H1 (cell line): ENCODE data around the gene ADGRF5. TPM values are rescaled to one million over a fixed set of nuclear protein-coding genes. Genes with fewer than 3 reads are reported as not detected.

Experiments
- MAFK ChIP-seq: IDR thresholded peaks from 2 replicates; pipeline ENCODE4 v1.6.1; 2012; ENCODE audit warnings: low read depth, mild to moderate bottlenecking, improper control_type of control experiment, low read length
- POLR2AphosphoS5 ChIP-seq: IDR thresholded peaks from 2 replicates; pipeline ENCODE4 v1.6.1; 2011; ENCODE audit warnings: low read depth, low read length
- RBBP5 ChIP-seq: IDR thresholded peaks from 2 replicates; pipeline ENCODE4 v1.7.1; 2012; ENCODE audit warnings: low read depth, mild to moderate bottlenecking, inconsistent platforms, low read length, moderate library complexity, borderline replicate concordance
- SIN3A ChIP-seq, 2 experiments: IDR thresholded peaks in 1 of 2; conservative IDR thresholded peaks in 1 of 2; 2 replicates each; pipeline ENCODE4 v1.6.1; 2011 to 2012; ENCODE audit warnings: low read length in 2 of 2, improper control_type of control experiment in 1 of 2, low read depth in 1 of 2, mild to moderate bottlenecking in 1 of 2
- SP1 ChIP-seq: IDR thresholded peaks from 2 replicates; pipeline ENCODE4 v1.6.1; 2011; ENCODE audit warnings: low read depth, low read length
- polyA plus RNA-seq, 7 experiments: library from polyadenylated mRNA; depleted of rRNA in 3 of 7; stranded (reverse) in 5 of 7; unstranded in 2 of 7; fragments of >200 nt in 5 of 7; fragments of 200-250 nt in 2 of 7; gene quantifications; 1 replicate in 5 of 7; 2 replicates in 1 of 7; 4 replicates in 1 of 7; pipeline versions ENCODE4 v1.2.1 to v1.2.3, GENCODE V29; 2011 to 2013; ENCODE audit warnings: missing spikeins in 2 of 7, mixed read lengths in 2 of 7
- total RNA-seq: library from RNA; stranded (reverse); fragmentation: NEBNext Ultra II Directional; extraction: Animal tissue kit (Norgen Biotek cat#: 25700); gene quantifications from 2 replicates; pipeline ENCODE4 v1.2.1, GENCODE V29; 2021

Gene ADGRF5
- total and polyA plus RNA-seq, 2 of the 8 experiments (the other 6 are each of a cell fraction or from before 2014, with no cell fraction given), result 0.06 TPM; not detected in 1

DNA sequence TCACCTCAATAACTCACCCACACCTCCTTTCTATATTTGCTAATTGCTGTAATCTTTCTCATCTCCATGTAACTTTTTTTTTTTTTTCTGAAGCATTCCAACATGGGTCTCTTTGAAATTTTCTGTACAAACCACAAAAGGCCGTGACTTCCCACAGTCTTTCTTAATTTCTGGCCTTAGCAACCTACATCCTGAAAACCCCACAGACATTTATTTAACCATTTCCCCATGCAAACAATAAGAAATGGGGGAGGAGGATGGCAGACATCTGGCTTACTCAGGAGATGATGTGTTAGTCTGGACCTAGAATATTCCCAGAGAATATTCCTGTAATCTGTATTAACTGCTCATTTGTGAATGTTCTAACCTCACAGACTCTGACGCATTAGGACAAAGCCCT lies 70.9 kb downstream of the ADGRF5 start (continued):
- TF ChIP-seq POLR2AphosphoS5 (no peak), MAFK (no peak), RBBP5 (no peak), SIN3A (conservative IDR thresholded peaks at IDR 0.05 in 1 of 2, IDR thresholded peaks at IDR 0.05 in 1 of 2; ENCODE audit: low read depth in 1 of 2, low read length in 2 of 2) (no peak), SP1 (no peak)
